Tibial artery (tissue), 4 donors: Measurements from ENCODE around the gene FAM117B.

Experiments
- DNase-seq, 2 donors: peaks; one replicate each; pipeline ENCODE4 v3.0.0-alpha.2; 2019
- H3K27ac ChIP-seq, 2 donors: fragments of 200-600 bp; sonication (generic) in 1 of 2; 1 replicate in 1 of 2; 2 replicates in 1 of 2; pipeline ENCODE4 v1.5.1; 2018 to 2019; ENCODE audit warnings: mild to moderate bottlenecking in 1 of 2
- H3K27me3 ChIP-seq, 2 donors: fragments of 200-600 bp; sonication (generic) in 1 of 2; one replicate each; pipeline versions ENCODE4 v1.5.1 to v1.6.0; 2016 to 2019
- H3K36me3 ChIP-seq, 3 donors: fragments of 200-600 bp; sonication (generic) in 2 of 3; one replicate each; pipeline ENCODE4 v1.5.1; 2016 to 2019; ENCODE audit warnings: mild to moderate bottlenecking in 2 of 3
- H3K4me1 ChIP-seq, 4 donors: fragments of 200-600 bp; sonication (generic) in 2 of 4; 1 replicate in 3 of 4; 2 replicates in 1 of 4; pipeline ENCODE4 v1.5.1; 2016 to 2019
- H3K4me3 ChIP-seq, 2 donors: fragments of 200-600 bp; sonication (generic) in 1 of 2; 1 replicate in 1 of 2; 2 replicates in 1 of 2; pipeline ENCODE4 v1.5.1; 2018 to 2019; ENCODE audit warnings: mild to moderate bottlenecking in 2 of 2
- H3K9me3 ChIP-seq, 3 donors: fragments of 200-600 bp; sonication (generic) in 1 of 3; one replicate each; pipeline ENCODE4 v1.5.1; 2016 to 2019
- intact Hi-C: fragments of 100-400 bp; cut with DNase I; formaldehyde crosslinking; loops from one replicate; pipeline ENCODE4 v1.15.0; 2023; ENCODE audit warnings: low total_unique reads
- TF ChIP-seq, protein P1 (sequence below), 2 experiments: fragments of 200-600 bp in 1 of 2; fragments of 450-650 bp in 1 of 2; IDR thresholded peaks; one replicate each; pipeline ENCODE4 v1.5.1; 2017 to 2019; ENCODE audit warnings: antibody characterized with exemption in 2 of 2, mild to moderate bottlenecking in 1 of 2, moderate library complexity in 1 of 2

The FAM117B gene

DNA sequence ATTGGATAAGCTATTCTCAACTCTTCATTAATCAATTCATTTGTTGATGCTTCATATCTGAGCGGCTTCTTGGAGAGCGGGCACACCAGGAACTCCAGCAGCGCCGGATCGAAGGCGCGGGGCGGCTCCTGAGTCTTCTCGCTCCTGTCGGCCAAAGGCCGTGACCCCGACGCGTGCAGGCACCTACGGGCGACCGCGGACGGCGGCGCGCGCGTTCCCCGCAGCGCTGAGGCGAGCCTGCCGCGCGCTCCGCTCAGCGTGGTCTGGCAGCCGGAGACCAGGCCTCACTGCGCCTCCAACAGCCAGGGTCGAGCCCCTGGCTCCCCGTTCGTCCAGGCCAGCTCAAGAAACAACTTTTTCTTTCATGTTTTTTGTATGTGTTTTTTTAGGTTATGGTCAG is 139.3 kb downstream of the FAM117B start:
- intact Hi-C loops, result no loop called here
- Histone ChIP-seq H3K27ac (no peak overlapping the region), H3K4me1 (no peaks in the 10 kb centered on the region), H3K36me3 (peaks cover 3 to 31% (median 12%) of the 10 kb centered on the region in 3 donors), H3K4me3 (no peak overlapping the region), H3K27me3 (no peaks in the 10 kb centered on the region), H3K9me3 (no peaks in the 10 kb centered on the region)
- no peak for DNase-seq
- TF ChIP-seq, protein P1, sequence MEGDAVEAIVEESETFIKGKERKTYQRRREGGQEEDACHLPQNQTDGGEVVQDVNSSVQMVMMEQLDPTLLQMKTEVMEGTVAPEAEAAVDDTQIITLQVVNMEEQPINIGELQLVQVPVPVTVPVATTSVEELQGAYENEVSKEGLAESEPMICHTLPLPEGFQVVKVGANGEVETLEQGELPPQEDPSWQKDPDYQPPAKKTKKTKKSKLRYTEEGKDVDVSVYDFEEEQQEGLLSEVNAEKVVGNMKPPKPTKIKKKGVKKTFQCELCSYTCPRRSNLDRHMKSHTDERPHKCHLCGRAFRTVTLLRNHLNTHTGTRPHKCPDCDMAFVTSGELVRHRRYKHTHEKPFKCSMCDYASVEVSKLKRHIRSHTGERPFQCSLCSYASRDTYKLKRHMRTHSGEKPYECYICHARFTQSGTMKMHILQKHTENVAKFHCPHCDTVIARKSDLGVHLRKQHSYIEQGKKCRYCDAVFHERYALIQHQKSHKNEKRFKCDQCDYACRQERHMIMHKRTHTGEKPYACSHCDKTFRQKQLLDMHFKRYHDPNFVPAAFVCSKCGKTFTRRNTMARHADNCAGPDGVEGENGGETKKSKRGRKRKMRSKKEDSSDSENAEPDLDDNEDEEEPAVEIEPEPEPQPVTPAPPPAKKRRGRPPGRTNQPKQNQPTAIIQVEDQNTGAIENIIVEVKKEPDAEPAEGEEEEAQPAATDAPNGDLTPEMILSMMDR (IDR thresholded peaks at IDR 0.05), result no peak

DNA sequence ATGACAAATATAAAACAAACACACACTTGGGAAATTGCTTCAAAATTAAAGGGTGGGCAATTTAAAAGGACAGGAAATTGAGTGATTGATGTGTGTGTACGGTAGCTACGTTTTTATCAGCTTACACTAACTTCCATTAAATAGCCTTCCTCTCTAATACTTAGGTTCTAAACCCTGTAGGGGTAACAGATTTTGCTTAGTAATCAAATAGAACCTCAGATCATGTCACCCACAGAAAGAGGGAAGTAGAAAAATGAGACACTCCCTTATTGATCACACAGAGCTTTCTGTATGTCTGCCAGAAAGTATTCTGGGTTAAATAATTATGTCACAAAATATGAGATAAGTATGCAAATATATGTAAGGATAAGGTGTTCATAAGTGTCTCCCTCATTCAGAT is 143.4 kb downstream of the FAM117B start:
- intact Hi-C loops, result no loop called here
- TF ChIP-seq, protein P1 (IDR thresholded peaks at IDR 0.05), result no peak
- peaks cover 6 to 27% (median 15%) of the 10 kb centered on the region in 3 donors for H3K36me3 ChIP-seq

DNA sequence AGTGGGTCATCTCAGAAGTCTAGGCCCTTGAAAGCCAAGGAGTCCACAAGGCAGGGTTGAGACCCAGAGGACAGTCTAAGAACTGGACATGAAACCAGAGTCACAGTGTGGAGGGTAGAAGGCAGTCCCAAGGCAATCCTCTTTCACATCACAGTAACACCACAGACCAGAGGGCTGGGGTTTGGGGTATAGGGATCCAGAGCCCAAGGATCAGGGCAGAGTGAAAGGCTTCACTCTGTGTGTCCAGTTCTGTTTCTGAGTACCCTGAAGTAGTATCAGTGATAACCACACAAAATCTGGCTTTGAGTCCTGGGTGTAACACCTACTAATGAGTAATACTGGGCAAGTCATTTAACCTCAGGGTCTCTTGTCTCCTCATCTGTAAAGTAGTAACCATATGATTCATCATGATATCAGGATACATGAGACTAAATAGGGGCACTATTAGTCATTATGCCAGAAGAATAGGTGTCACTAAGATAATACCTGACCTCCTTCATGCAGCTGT is 145.8 kb downstream of the FAM117B start:
- TF ChIP-seq, protein P1 (IDR thresholded peaks at IDR 0.05), result no peak

More for the DNA sequence above, 143.4 kb downstream of the FAM117B start:
- no peak for DNase-seq
- H3K4me1 ChIP-seq, result no peaks in the 10 kb centered on the region
- H3K4me3 ChIP-seq, result no peak overlapping the region
- no peaks in the 10 kb centered on the region for H3K27me3 ChIP-seq
- H3K27ac ChIP-seq, result no peak overlapping the region
- H3K9me3 ChIP-seq, result no peaks in the 10 kb centered on the region

DNA sequence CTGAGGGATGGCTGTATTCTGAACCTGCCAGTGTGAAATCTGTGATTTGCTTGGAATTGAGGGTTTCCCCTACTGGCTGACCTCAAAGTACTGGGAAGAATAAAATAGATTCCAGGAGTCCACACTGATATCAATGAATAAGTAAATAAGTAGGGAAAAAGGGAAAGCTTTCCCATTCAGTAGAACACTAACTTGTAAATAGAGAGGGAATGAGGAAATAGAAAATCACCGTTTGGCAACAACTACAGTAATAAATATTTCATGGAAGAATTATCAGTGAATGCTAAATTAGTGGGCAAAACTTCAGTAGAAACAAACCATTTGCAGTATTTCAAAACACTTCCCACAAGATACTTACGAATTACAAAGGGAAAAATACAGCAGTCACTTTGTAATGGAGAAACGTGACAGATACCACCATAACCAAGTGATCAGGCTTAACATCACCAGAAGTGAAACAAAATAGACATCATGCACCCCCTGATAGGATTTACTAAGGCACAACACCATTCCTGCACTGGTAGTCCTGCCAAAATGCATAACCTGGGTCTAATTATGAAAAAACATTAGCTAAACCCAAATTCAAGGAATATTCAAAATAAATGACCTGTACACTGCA is 148.3 kb downstream of the FAM117B start:
- no peaks in the 10 kb centered on the region for H3K9me3 ChIP-seq
- peaks cover 5 to 22% (median 10%) of the 10 kb centered on the region in 3 donors for H3K36me3 ChIP-seq
- intact Hi-C loops, result no loop called here
- no peaks in the 10 kb centered on the region for H3K27me3 ChIP-seq
- no peaks in the 10 kb centered on the region for H3K4me1 ChIP-seq
- no peak for DNase-seq
- no peak overlapping the region for H3K27ac ChIP-seq
- TF ChIP-seq, protein P1 (IDR thresholded peaks at IDR 0.05), result no peak
- no peak overlapping the region for H3K4me3 ChIP-seq

More for the DNA sequence above, 145.8 kb downstream of the FAM117B start:
- Histone ChIP-seq H3K27ac (no peak overlapping the region), H3K27me3 (no peaks in the 10 kb centered on the region), H3K4me1 (no peaks in the 10 kb centered on the region), H3K9me3 (no peaks in the 10 kb centered on the region), H3K4me3 (no peak overlapping the region), H3K36me3 (peaks cover 5 to 11% (median 9%) of the 10 kb centered on the region in 3 donors)
- DNase-seq, result no peak
- intact Hi-C loops, result no loop called here

DNA sequence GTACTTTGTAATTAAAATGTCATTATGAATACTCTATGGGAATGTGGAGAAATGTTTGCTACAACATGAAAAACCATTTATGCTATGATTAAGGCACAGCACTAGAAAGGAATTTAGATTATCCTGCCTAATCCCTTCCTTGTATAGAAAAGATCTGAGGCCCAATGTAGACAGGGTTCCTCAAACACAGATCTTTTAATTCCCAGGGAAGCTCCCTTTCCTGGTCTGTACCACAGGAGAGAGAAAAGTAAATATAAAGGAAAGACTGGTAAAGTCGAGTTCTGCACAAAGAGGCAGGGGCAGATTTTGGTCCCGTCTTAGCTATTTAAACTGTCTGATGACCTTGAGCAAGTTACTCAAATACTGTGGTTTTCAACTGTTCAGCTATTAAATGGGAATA is 152.1 kb downstream of the FAM117B start:
- Histone ChIP-seq H3K27ac (no peak overlapping the region), H3K4me3 (no peak overlapping the region), H3K9me3 (no peaks in the 10 kb centered on the region), H3K27me3 (no peaks in the 10 kb centered on the region), H3K4me1 (no peaks in the 10 kb centered on the region), H3K36me3 (peaks cover 0 to 25% (median 7%) of the 10 kb centered on the region in 3 donors)
- DNase-seq, result no peak
- TF ChIP-seq, protein P1 (IDR thresholded peaks at IDR 0.05), result no peak
- intact Hi-C loops, result no loop called here
